ENCODE measurements around the gene C5orf15. TPM values are rescaled to one million over a fixed set of nuclear protein-coding genes. Genes with fewer than 3 reads are reported as not detected.

C5orf15 gene
- total and polyA plus RNA-seq, 4 donors, result 21.2 to 32.4 (median 28.7) TPM

GRCh38 chr5:134004626-134005416, 36.4 kb upstream of the C5orf15 start, which contains the start of gene VDAC1 (continued):
- TF ChIP-seq REST (IDR thresholded peaks at IDR 0.05) (peak; percentile 59), FOXA1 (IDR thresholded peaks at IDR 0.05) (no peak), HNF4G (IDR thresholded peaks at IDR 0.05) (no peak), RXRA (IDR thresholded peaks at IDR 0.05) (no peak), HNF4A (conservative IDR thresholded peaks at IDR 0.05) (no peak), RAD21 (IDR thresholded peaks at IDR 0.05) (no peak)
- TF ChIP-seq, protein P1, sequence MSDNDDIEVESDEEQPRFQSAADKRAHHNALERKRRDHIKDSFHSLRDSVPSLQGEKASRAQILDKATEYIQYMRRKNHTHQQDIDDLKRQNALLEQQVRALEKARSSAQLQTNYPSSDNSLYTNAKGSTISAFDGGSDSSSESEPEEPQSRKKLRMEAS (IDR thresholded peaks at IDR 0.05), result no peak

GRCh38 chr5:134003817-134004625, 35.6 kb upstream of the C5orf15 start:
- peak overlapping the region; percentile 95 to 98 for H3K9ac ChIP-seq (ENCODE audit: low read depth in 1 of 2, low read length in 2 of 2)
- no peaks in the 10 kb centered on the region for H3K27me3 ChIP-seq (ENCODE audit: control insufficient read depth in 4 of 4, insufficient read depth in 4 of 4, low read length in 3 of 4)
- H3K36me3 ChIP-seq (ENCODE audit: control insufficient read depth in 4 of 4, insufficient read depth in 3 of 4, low read depth in 1 of 4, low read length in 3 of 4), result peaks cover 0 to 4% (median 0%) of the 10 kb centered on the region in 4 donors
- WGBS, result under 1% methylated on average over 90 of the region's 90 CpGs
- peak overlapping the region; percentile 78 to 90 (median 87) for H3K4me3 ChIP-seq (ENCODE audit: low read depth in 1 of 3, low read length in 3 of 3)
- H3K27ac ChIP-seq (ENCODE audit: low read depth in 1 of 2, low read length in 2 of 2), result peak overlapping the region; percentile 98 to 99
- DNase-seq (ENCODE audit: low spot score), result peak; percentile 62
- peaks cover 18 to 49% (median 34%) of the 10 kb centered on the region in 4 donors for H3K4me1 ChIP-seq (ENCODE audit: control insufficient read depth in 4 of 4, insufficient read depth in 4 of 4, low read length in 3 of 4)
- TF ChIP-seq YY1 (IDR thresholded peaks at IDR 0.05) (peak; percentile 15), JUND (IDR thresholded peaks at IDR 0.05) (no peak), ZBTB33 (IDR thresholded peaks at IDR 0.05) (no peak), EGR1 (IDR thresholded peaks at IDR 0.05; ENCODE audit: low read depth in 2 of 2) (peak in 1 of 2 donors; percentile 86)
- no peaks in the 10 kb centered on the region for H3K9me3 ChIP-seq (ENCODE audit: control insufficient read depth in 4 of 4, low read length in 3 of 4)
